Endothelial cell of umbilical vein (primary cell): ENCODE results near the gene CHD6. TPM values are rescaled to one million over a fixed set of nuclear protein-coding genes. Genes with fewer than 3 reads are reported as not detected.

ENCODE experiments used
- BruUV-seq: library from RNA; stranded (reverse); fragments of 400-500 nt; replicated peaks from 2 replicates; lab custom pipeline; 2021; lab: Mats Ljungman, UMichigan
- CTCF ChIA-PET: fragments of 300-600, 350-600 bp; sonication (Branson Sonifier 250); formaldehyde crosslinking; loops from one replicate; lab custom pipeline; 2021; ENCODE audit warnings: antibody characterized with exemption, inconsistent platforms; lab: Charles Lee
- POLR2A ChIA-PET: fragments of 300-600, 350-600 bp; sonication (Branson Sonifier 250); formaldehyde crosslinking; loops from one replicate; lab custom pipeline; 2021; ENCODE audit warnings: antibody characterized with exemption, inconsistent platforms; lab: Charles Lee
- DNase-seq: peaks from one replicate; pipeline ENCODE4 v3.0.0-alpha.2; 2011; ENCODE audit warnings: low read depth, low spot score
- FAIRE-seq: peaks from 2 replicates; lab custom pipeline; 2011; peaks lifted over from hg19 to GRCh38; lab: Jason Lieb, UNC
- H2AFZ ChIP-seq: 2 replicates; pipeline ENCODE4 v1.6.0; 2012; ENCODE audit warnings: low read depth, low read length, control low read depth, inconsistent platforms
- H3K27ac ChIP-seq: 2 replicates; pipeline ENCODE4 v1.5.1; 2011; ENCODE audit warnings: low read depth, mild to moderate bottlenecking, control low read depth, low read length, moderate library complexity; ENCODE audit not compliant: insufficient read depth
- H3K27me3 ChIP-seq, 2 experiments: 2 replicates each; pipeline versions ENCODE4 v1.6.0 to v1.6.1; 2011; ENCODE audit warnings: low read length in 2 of 2, mixed read lengths in 1 of 2; ENCODE audit not compliant: control insufficient read depth in 2 of 2, insufficient read depth in 2 of 2
- H3K36me3 ChIP-seq, 2 experiments: 2 replicates in 1 of 2; 3 replicates in 1 of 2; pipeline ENCODE4 v1.5.1; 2011; ENCODE audit warnings: low read length in 2 of 2, mild to moderate bottlenecking in 1 of 2, moderate library complexity in 1 of 2; ENCODE audit not compliant: control insufficient read depth in 2 of 2, insufficient read depth in 2 of 2; ENCODE audit errors: extremely low read depth in 1 of 2
- H3K4me1 ChIP-seq: 3 replicates; pipeline ENCODE4 v1.5.1; 2011; ENCODE audit warnings: mild to moderate bottlenecking, low read length; ENCODE audit not compliant: control insufficient read depth, insufficient read depth; ENCODE audit errors: extremely low read depth
- H3K4me2 ChIP-seq: 2 replicates; pipeline ENCODE4 v1.6.1; 2011; ENCODE audit warnings: low read length, control low read depth, mixed read lengths; ENCODE audit not compliant: insufficient read depth
- H3K4me3 ChIP-seq, 3 experiments: fragments of 200-600 bp in 1 of 3; sonication (generic), shearing (Covaris generic) in 1 of 3; replicated peaks in 1 of 3; 2 replicates each; pipeline ENCODE4 v1.5.1; 2011 to 2016; ENCODE audit warnings: control low read depth in 3 of 3, low read length in 3 of 3, mild to moderate bottlenecking in 2 of 3, inconsistent platforms in 1 of 3, low read depth in 1 of 3, moderate library complexity in 1 of 3; ENCODE audit not compliant: insufficient read depth in 1 of 3
- H3K79me2 ChIP-seq: 2 replicates; pipeline ENCODE4 v1.6.0; 2012; ENCODE audit warnings: low read length, inconsistent platforms; ENCODE audit not compliant: control insufficient read depth, insufficient read depth
- H3K9ac ChIP-seq: replicated peaks from 2 replicates; pipeline ENCODE3; 2011; ENCODE audit warnings: low read length, control low read depth; ENCODE audit not compliant: insufficient read depth; ENCODE audit errors: extremely low read depth
- H3K9me1 ChIP-seq: replicated peaks from 3 replicates; pipeline ENCODE4 v1.6.0; 2011; ENCODE audit warnings: mild to moderate bottlenecking, low read length; ENCODE audit not compliant: control insufficient read depth, insufficient read depth; ENCODE audit errors: extremely low read depth
- H3K9me3 ChIP-seq: replicated peaks from 2 replicates; pipeline ENCODE4 v1.5.1; 2012; ENCODE audit warnings: low read length, inconsistent platforms; ENCODE audit not compliant: control insufficient read depth, insufficient read depth
- H4K20me1 ChIP-seq: replicated peaks from 2 replicates; pipeline ENCODE3; 2011; ENCODE audit warnings: mild to moderate bottlenecking, low read length; ENCODE audit not compliant: control insufficient read depth, insufficient read depth; ENCODE audit errors: extremely low read depth
- CTCF ChIP-seq, 2 donors: IDR thresholded peaks; 1 replicate in 1 of 2; 2 replicates in 1 of 2; pipeline ENCODE4 v1.5.1; 2011; ENCODE audit warnings: low read length in 2 of 2, mild to moderate bottlenecking in 2 of 2, moderate library complexity in 2 of 2, control low read depth in 1 of 2, inconsistent platforms in 1 of 2, low read depth in 1 of 2; ENCODE audit not compliant: insufficient read depth in 1 of 2; ENCODE audit errors: extremely low read depth in 1 of 2
- EZH2 ChIP-seq: IDR thresholded peaks from 2 replicates; pipeline ENCODE4 v1.6.1; 2012; ENCODE audit warnings: borderline replicate concordance, low read depth, mild to moderate bottlenecking, moderate library complexity, low read length, inconsistent platforms; ENCODE audit not compliant: severe bottlenecking
- GATA2 ChIP-seq: IDR thresholded peaks from 2 replicates; pipeline ENCODE4 v1.7.0; 2011; ENCODE audit warnings: low read depth, mild to moderate bottlenecking, moderate library complexity, mixed read lengths, low read length; ENCODE audit not compliant: insufficient read length, insufficient read depth
- JUN ChIP-seq: IDR thresholded peaks from 2 replicates; pipeline ENCODE4 v1.6.1; 2011; ENCODE audit warnings: borderline replicate concordance, low read depth; ENCODE audit not compliant: insufficient read length, insufficient read depth
- MAX ChIP-seq: IDR thresholded peaks from 2 replicates; pipeline ENCODE4 v1.6.1; 2011; ENCODE audit not compliant: insufficient read depth, insufficient read length
- MYC ChIP-seq: IDR thresholded peaks from one replicate; pipeline ENCODE4 v1.6.1; 2011; ENCODE audit warnings: mild to moderate bottlenecking, low read depth, low read length
- POLR2A ChIP-seq: IDR thresholded peaks from 2 replicates; pipeline ENCODE4 v1.6.1; 2012; ENCODE audit warnings: low read depth, mild to moderate bottlenecking, control low read depth, low read length
- POLR2AphosphoS5 ChIP-seq: IDR thresholded peaks from 2 replicates; pipeline ENCODE4 v1.6.1; 2012; ENCODE audit warnings: low read depth, mild to moderate bottlenecking, control low read depth, low read length, moderate library complexity; ENCODE audit not compliant: insufficient read depth
- dilution Hi-C: fragments of 300-500 bp; cut with MboI; formaldehyde crosslinking; loops from one replicate; pipeline ENCODE4 v1.15.0; 2019; ENCODE audit warnings: low sequenced_read_pairs; ENCODE audit not compliant: extremely low pct_ligation_motif_present
- intact Hi-C: fragments of 100-400 bp; cut with micrococcal nuclease; formaldehyde crosslinking; loops from one replicate; pipeline ENCODE4 v1.10.0; 2022
- polyA plus RNA-seq, 4 experiments: library from polyadenylated mRNA; depleted of rRNA in 3 of 4; stranded (reverse) in 3 of 4; unstranded in 1 of 4; fragments of >200 nt; gene quantifications; 2 replicates each; pipeline versions ENCODE4 v1.2.1 to v1.2.3, GENCODE V29; 2011 to 2012; ENCODE audit warnings: missing spikeins in 1 of 4
- total RNA-seq: library from RNA; stranded (reverse); gene quantifications from 2 replicates; pipeline ENCODE4 v1.2.3, GENCODE V29; 2021

Gene CHD6
- total and polyA plus RNA-seq, 2 donors (not counting 3 experiments of a cell fraction or from before 2014, with no cell fraction given): 7.2 to 33.7 TPM

- Histone ChIP-seq H2AFZ (no peak overlapping the region), H3K4me1 (no peaks in the 10 kb centered on the region), H3K9me3 (no peaks in the 10 kb centered on the region), H3K79me2 (no peaks in the 10 kb centered on the region), H3K4me2 (no peak overlapping the region), H3K9me1 (no peaks in the 10 kb centered on the region), H3K36me3 (peaks cover 3 to 12% of the 10 kb centered on the region in 2 experiments), H4K20me1 (no peaks in the 10 kb centered on the region), H3K27me3 (no peaks in the 10 kb centered on the region), H3K4me3 (no peak overlapping the region), H3K27ac (no peak overlapping the region), H3K9ac (no peak overlapping the region)
- ChIA-PET CTCF (interaction anchor here (1.4 kb wide), 1 partner anchor 20 kb away, joined by 3 read pairs; no protein-coding TSS in a partner anchor), POLR2A (no interaction called here)
- intact Hi-C loops (no loop called here), dilution Hi-C loops (no loop called here)
- no TSS peak for BruUV-seq
- no peak for TF ChIP-seq GATA2
- no peak for TF ChIP-seq JUN
- no peak for TF ChIP-seq CTCF (IDR thresholded peaks at IDR 0.05; ENCODE audit: extremely low read depth in 1 of 2, insufficient read depth in 1 of 2, low read depth in 1 of 2, low read length in 2 of 2)
- no peak for TF ChIP-seq EZH2
- TF ChIP-seq MAX: no peak
- no peak for TF ChIP-seq POLR2AphosphoS5
- no peak for TF ChIP-seq POLR2A
- TF ChIP-seq MYC: no peak
- FAIRE-seq (no peak), DNase-seq (no peak)
Measured at GRCh38 chr20:41432746-41433145, 185.4 kb downstream of the CHD6 start.
